ENCODE results near the gene ACAN.

The ACAN gene

DNA sequence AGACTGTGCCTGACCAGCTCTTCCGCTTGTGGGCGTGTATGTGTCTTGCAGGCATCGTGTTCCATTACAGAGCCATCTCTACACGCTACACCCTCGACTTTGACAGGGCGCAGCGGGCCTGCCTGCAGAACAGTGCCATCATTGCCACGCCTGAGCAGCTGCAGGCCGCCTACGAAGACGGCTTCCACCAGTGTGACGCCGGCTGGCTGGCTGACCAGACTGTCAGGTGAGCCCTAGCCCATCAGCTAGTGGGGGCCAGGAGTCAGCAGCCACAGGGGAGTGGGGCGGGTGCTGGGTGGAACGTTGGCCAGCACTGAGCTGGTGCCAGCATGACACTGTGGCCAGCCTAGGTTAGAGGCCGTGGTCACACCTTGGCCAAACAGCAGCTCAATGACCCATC is 36.7 kb downstream of the ACAN start:
- H3K27ac ChIP-seq: no peak overlapping the region
- TF ChIP-seq, protein P1, sequence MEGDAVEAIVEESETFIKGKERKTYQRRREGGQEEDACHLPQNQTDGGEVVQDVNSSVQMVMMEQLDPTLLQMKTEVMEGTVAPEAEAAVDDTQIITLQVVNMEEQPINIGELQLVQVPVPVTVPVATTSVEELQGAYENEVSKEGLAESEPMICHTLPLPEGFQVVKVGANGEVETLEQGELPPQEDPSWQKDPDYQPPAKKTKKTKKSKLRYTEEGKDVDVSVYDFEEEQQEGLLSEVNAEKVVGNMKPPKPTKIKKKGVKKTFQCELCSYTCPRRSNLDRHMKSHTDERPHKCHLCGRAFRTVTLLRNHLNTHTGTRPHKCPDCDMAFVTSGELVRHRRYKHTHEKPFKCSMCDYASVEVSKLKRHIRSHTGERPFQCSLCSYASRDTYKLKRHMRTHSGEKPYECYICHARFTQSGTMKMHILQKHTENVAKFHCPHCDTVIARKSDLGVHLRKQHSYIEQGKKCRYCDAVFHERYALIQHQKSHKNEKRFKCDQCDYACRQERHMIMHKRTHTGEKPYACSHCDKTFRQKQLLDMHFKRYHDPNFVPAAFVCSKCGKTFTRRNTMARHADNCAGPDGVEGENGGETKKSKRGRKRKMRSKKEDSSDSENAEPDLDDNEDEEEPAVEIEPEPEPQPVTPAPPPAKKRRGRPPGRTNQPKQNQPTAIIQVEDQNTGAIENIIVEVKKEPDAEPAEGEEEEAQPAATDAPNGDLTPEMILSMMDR (conservative IDR thresholded peaks at IDR 0.05): no peak

DNA sequence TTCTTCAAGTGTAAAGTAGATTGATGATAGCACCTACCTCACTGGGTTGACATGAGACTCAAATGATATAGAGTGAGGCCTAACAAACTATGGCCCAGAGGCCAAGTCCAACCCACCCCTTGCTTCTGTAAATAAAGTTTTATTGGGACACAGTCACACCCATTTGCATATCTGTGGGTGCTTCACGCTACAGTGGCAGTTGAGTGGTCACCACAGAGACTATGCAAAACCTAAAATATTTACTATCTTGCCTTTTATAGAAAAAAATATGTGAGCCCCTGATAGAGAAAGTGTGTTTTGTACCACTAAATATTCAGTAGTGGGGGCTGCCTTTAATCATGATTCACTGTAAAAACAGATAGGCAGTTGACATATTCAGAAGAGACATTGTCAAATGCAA is 38.0 kb downstream of the ACAN start:
- TF ChIP-seq, protein P1 (conservative IDR thresholded peaks at IDR 0.05): no peak
- no peak overlapping the region for H3K27ac ChIP-seq

DNA sequence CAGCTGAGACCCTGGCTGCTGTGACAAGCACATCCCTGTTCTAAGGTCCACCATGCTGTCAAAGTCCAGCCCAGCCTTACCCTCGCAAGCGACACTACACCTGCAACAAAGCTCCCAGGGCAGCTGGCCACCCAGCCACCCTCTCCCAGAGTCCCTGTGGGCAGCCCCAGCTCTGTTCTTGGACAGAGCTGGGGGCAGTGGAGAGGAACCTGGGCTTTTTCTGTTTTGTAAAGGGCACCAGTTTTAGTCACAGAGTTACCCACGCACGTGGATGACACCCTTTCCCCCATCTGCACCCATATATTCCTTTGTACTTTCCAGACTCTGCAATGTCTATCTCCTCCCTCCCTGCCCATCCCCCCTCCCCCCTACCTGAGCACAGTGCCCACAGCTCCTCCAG is 38.9 kb downstream of the ACAN start:
- TF ChIP-seq, protein P1 (conservative IDR thresholded peaks at IDR 0.05): no peak
- no peak overlapping the region for H3K27ac ChIP-seq

DNA sequence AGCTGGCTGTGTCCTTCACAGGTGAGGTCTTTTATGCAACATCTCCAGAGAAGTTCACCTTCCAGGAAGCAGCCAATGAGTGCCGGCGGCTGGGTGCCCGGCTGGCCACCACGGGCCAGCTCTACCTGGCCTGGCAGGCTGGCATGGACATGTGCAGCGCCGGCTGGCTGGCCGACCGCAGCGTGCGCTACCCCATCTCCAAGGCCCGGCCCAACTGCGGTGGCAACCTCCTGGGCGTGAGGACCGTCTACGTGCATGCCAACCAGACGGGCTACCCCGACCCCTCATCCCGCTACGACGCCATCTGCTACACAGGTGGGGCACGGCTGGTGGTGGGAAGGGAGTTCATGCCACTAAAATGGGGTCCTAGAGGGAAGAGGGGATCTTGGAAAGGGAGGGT is 40.1 kb downstream of the ACAN start:
- TF ChIP-seq, protein P1 (conservative IDR thresholded peaks at IDR 0.05): no peak
- H3K27ac ChIP-seq: no peak overlapping the region

DNA sequence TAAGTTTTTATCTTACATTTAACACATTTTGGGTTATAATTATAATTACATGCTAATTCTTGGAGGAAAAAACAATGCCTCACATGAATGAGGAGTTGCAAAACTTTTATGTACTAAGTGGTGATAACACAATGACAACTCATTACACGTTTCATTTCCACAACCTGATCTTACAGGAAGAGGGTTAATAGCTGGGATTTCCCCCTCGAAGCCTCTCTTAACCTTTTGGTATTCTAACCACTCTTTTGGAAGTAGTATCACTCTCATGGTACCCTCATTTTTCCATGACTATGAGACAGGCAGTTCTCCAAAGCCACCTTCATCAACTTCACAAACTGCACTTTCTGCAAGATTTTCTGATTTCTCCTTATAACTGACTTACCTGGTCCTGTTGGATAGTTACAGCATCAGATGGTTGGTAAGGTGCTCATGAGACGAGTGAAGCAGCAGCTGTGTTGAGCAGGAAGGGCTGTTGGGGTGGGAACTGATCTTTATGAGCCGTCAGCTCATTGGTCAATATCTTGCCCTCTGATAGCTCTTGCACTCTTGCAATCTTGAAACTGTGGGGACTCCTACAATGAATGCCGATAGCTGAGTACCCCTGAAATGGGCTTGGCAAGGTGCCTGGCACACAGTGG is 41.6 kb downstream of the ACAN start:
- TF ChIP-seq, protein P1 (conservative IDR thresholded peaks at IDR 0.05): no peak
- no peak overlapping the region for H3K27ac ChIP-seq

DNA sequence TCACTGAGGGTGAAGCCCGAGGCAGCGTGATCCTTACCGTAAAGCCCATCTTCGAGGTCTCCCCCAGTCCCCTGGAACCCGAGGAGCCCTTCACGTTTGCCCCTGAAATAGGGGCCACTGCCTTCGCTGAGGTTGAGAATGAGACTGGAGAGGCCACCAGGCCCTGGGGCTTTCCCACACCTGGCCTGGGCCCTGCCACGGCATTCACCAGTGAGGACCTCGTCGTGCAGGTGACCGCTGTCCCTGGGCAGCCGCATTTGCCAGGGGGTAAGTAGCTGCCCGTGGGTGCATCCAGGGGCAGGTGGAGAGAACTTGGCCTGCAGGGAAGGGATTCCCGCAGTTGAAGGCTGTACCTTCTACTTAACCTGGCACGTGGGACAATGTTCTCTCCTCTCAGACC is 42.4 kb downstream of the ACAN start:
- TF ChIP-seq, protein P1 (conservative IDR thresholded peaks at IDR 0.05): no peak
- H3K27ac ChIP-seq: no peak overlapping the region

DNA sequence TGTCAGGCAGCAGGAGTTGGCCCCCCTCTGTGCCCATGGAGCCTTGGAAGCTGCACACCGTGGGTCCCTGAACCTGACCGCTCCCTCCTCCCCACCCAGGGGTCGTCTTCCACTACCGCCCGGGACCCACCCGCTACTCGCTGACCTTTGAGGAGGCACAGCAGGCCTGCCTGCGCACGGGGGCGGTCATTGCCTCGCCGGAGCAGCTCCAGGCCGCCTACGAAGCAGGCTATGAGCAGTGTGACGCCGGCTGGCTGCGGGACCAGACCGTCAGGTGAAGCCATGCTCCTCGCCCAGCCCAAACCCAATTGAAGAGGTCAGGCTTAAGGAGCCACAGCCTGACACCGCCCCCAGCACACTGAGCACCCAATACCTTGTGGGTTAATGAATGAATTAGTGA is 43.9 kb downstream of the ACAN start:
- TF ChIP-seq, protein P1 (conservative IDR thresholded peaks at IDR 0.05): no peak
- H3K27ac ChIP-seq: no peak overlapping the region

All from VCaP (cell line).